Suppressor macrophage treated with lipopolysaccharide for 1 hour (primary cell): ENCODE data around the gene TEF.
A peak's percentile ranks its signal among the peaks of the same experiment; 100 is the strongest.

Experiments
- DNase-seq, 3 donors: peaks; one replicate each; pipeline ENCODE4 v3.0.0-alpha.2; 2020 to 2022

Gene TEF

GRCh38 chr22:41381329-41382097, at the start of gene TEF:
Gene TEF, plus strand, starts transcription at chr22:41381942. Its CDS starts 103 bp downstream, at chr22:41382045.
- peak; percentile 98 to 99 (median 99) for DNase-seq

- no peak for DNase-seq
Observed at GRCh38 chr22:41332217-41332939, 49.4 kb upstream of the TEF start.

GRCh38 chr22:41333806-41334205, 47.9 kb upstream of the TEF start:
- no peak for DNase-seq

- DNase-seq, result no peak
Observed at GRCh38 chr22:41334215-41334614, 47.5 kb upstream of the TEF start.

GRCh38 chr22:41334951-41335635, 46.6 kb upstream of the TEF start:
- no peak for DNase-seq

- DNase-seq, result no peak
Observed at GRCh38 chr22:41338614-41339212, 43.0 kb upstream of the TEF start.

- no peak for DNase-seq
Observed at GRCh38 chr22:41339823-41340222, 41.9 kb upstream of the TEF start.

GRCh38 chr22:41340357-41340756, 41.4 kb upstream of the TEF start:
- DNase-seq, result no peak

GRCh38 chr22:41341012-41341411, 40.7 kb upstream of the TEF start:
- no peak for DNase-seq

- peak in 1 of 3 donors; percentile 15 for DNase-seq
Observed at GRCh38 chr22:41341990-41342389, 39.8 kb upstream of the TEF start.

GRCh38 chr22:41343300-41343699, 38.4 kb upstream of the TEF start:
- no peak for DNase-seq

- no peak for DNase-seq
Observed at GRCh38 chr22:41343717-41344116, 38.0 kb upstream of the TEF start.

GRCh38 chr22:41344189-41344788, 37.5 kb upstream of the TEF start:
- DNase-seq, result no peak

GRCh38 chr22:41345807-41346335, 35.9 kb upstream of the TEF start:
- DNase-seq, result no peak

GRCh38 chr22:41347066-41347859, 34.5 kb upstream of the TEF start:
- DNase-seq, result no peak

- DNase-seq, result no peak
Observed at GRCh38 chr22:41348964-41349484, 32.7 kb upstream of the TEF start.

GRCh38 chr22:41350087-41350486, 31.7 kb upstream of the TEF start:
- no peak for DNase-seq

GRCh38 chr22:41351011-41351410, 30.7 kb upstream of the TEF start:
- no peak for DNase-seq

GRCh38 chr22:41352058-41352457, 29.7 kb upstream of the TEF start:
- DNase-seq, result peak in 1 of 3 donors; percentile 8

GRCh38 chr22:41353862-41354575, 27.7 kb upstream of the TEF start:
- DNase-seq, result peak in 2 of 3 donors; percentile 5 to 25

GRCh38 chr22:41354979-41355378, 26.8 kb upstream of the TEF start:
- DNase-seq, result no peak
